Lung (tissue), 12 donors: ENCODE measurements around the gene ADAMTS17. TPM values are rescaled to one million over a fixed set of nuclear protein-coding genes. Genes with fewer than 3 reads are reported as not detected.
A peak's percentile ranks its signal among the peaks of the same experiment; 100 is the strongest.

ENCODE experiments used
- ATAC-seq: fragments of 200-7000 bp; cut with Tn5 transposase; one replicate; pipeline ENCODE4 v1.9.1; 2020; ENCODE audit warnings: moderate number of reproducible peaks; ENCODE audit not compliant: insufficient read depth, low FRiP score
- DNase-seq, 3 donors: peaks; one replicate each; pipeline ENCODE4 v3.0.0-alpha.2; 2013 to 2017
- H3K27ac ChIP-seq, 2 donors: one replicate each; pipeline ENCODE4 v1.5.1; 2013; ENCODE audit warnings: mild to moderate bottlenecking in 2 of 2, moderate library complexity in 2 of 2, control low read depth in 1 of 2, inconsistent platforms in 1 of 2, low read depth in 1 of 2, low read length in 1 of 2
- H3K27me3 ChIP-seq, 3 donors: one replicate each; pipeline ENCODE4 v1.5.1; 2013; ENCODE audit warnings: low read length in 2 of 3; ENCODE audit not compliant: control insufficient read depth in 3 of 3, insufficient read depth in 3 of 3
- H3K36me3 ChIP-seq, 4 donors: one replicate each; pipeline ENCODE4 v1.5.1; 2013; ENCODE audit warnings: low read length in 4 of 4, mild to moderate bottlenecking in 1 of 4, moderate library complexity in 1 of 4; ENCODE audit not compliant: control insufficient read depth in 4 of 4, insufficient read depth in 4 of 4
- H3K4me1 ChIP-seq, 5 donors: one replicate each; pipeline ENCODE4 v1.5.1; 2013; ENCODE audit warnings: low read length in 5 of 5, mild to moderate bottlenecking in 2 of 5, moderate library complexity in 1 of 5; ENCODE audit not compliant: control insufficient read depth in 5 of 5, insufficient read depth in 5 of 5
- H3K4me3 ChIP-seq: one replicate; pipeline ENCODE4 v1.5.1; 2013; ENCODE audit warnings: mild to moderate bottlenecking, control low read depth, moderate library complexity
- H3K9ac ChIP-seq, 2 donors: one replicate each; pipeline ENCODE4 v1.5.1; 2013; ENCODE audit warnings: low read length in 2 of 2, control low read depth in 1 of 2; ENCODE audit not compliant: insufficient read depth in 1 of 2
- H3K9me3 ChIP-seq, 4 donors: one replicate each; pipeline ENCODE4 v1.5.1; 2013; ENCODE audit warnings: low read length in 3 of 4, mild to moderate bottlenecking in 1 of 4, moderate library complexity in 1 of 4; ENCODE audit not compliant: control insufficient read depth in 4 of 4, insufficient read depth in 3 of 4
- WGBS, 2 donors: extraction: QIAGEN DNeasy Blood & Tissue Kit; methylation state at CpG; one replicate each; pipeline ENCODE4 v1.1.7; 2013; 5-methylcytosine and 5-hydroxymethylcytosine counted together
- polyA plus RNA-seq, 2 donors: library from polyadenylated mRNA; stranded (reverse); fragments of 200-250 nt; gene quantifications; one replicate each; pipeline ENCODE4 v1.2.1, GENCODE V29; 2013
- total RNA-seq, 2 donors: library from RNA; depleted of rRNA in 1 of 2; stranded (reverse); fragments of >200 nt in 1 of 2; gene quantifications; one replicate each; pipeline ENCODE4 v1.2.1, GENCODE V29; 2014 to 2021
- TF ChIP-seq, protein P1 (sequence below): IDR thresholded peaks from 2 replicates; pipeline ENCODE4 v1.5.1; 2012; ENCODE audit warnings: mild to moderate bottlenecking; ENCODE audit errors: control extremely low read depth, extremely low read depth
- donor health status: control.
- donor health status: control.
- donor health status: Bipolar disorder and iron deficiency.
- donor health status: healthy.
- donor health status: DM: yes; HTN: yes; CAD: no.

Gene ADAMTS17
- total and polyA plus RNA-seq, 4 donors, result 0.47 to 6.6 (median 2.2) TPM

DNA sequence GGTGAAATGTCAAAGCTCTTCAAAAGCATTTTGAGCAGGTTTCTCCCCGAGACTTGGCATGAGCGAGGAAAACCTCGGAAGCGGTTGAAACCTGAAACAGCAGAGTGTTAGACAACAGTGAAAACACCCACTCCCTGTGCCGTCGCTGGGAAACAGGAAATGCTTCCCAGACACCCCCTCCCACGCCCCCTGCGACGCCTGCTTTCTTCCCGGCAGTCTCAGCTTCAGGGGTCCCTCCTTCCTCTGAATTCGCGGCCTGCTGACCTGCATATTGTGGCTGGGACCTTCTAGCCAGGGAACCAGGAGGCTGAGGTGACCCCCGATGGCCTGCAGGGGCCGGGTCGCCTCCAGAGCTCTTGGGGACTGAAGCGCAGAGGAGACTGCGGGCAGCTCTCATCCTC, 357.9 kb downstream of the ADAMTS17 start:
- WGBS, 2 donors, result 18 to 29% methylated on average over 17 of the region's 17 CpGs
- no peak for ATAC-seq
- H3K27ac ChIP-seq, result peak overlapping the region in 1 of 2 donors; percentile 45

DNA sequence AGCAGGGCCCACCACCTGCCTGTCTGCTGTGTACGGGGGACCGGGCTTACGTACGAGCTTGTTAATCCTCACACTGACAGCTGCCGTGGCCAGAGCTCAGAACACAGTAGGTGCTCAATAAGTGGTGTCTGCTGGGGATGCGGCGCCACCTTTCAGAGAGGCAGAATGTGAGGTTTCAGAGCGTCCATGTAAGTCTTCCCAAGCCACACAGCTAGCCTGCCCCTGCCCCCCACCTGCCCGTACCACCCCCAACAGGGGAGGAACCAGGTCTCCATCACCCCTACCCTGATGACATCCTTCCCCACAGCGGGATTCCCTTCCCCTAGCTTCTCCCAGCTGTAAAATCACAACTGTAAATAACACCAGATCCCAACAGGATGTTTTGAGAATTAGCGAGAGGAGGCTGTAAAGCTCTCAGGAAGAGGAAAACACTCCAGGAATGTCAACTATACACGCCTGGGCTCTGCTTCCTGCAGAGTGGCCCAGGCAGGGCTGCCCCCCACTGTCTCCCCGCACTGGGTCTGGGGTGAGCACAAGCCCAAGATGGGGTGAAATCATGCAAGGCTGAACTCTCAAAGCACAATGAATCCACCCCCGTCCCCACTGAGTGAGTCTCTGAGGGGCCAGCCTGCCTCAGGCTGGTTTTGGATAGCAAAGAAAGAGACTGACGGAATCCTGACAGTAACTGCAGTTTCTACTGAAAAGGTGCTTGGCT, 358.4 kb downstream of the ADAMTS17 start:
- H3K4me3 ChIP-seq, result no peak overlapping the region
- no peaks in the 10 kb centered on the region for H3K27me3 ChIP-seq
- DNase-seq, result peak; percentile 56 to 68 (median 64)
- H3K9ac ChIP-seq, result peak overlapping the region in 1 of 2 donors; percentile 49
- WGBS, 2 donors, result 21 to 41% methylated on average over 15 of the region's 15 CpGs
- no peak for ATAC-seq
- H3K36me3 ChIP-seq, result no peaks in the 10 kb centered on the region
- H3K27ac ChIP-seq, result peak overlapping the region in 1 of 2 donors; percentile 45
- peaks cover 0 to 25% (median 9%) of the 10 kb centered on the region in 5 donors for H3K4me1 ChIP-seq
- TF ChIP-seq, protein P1, sequence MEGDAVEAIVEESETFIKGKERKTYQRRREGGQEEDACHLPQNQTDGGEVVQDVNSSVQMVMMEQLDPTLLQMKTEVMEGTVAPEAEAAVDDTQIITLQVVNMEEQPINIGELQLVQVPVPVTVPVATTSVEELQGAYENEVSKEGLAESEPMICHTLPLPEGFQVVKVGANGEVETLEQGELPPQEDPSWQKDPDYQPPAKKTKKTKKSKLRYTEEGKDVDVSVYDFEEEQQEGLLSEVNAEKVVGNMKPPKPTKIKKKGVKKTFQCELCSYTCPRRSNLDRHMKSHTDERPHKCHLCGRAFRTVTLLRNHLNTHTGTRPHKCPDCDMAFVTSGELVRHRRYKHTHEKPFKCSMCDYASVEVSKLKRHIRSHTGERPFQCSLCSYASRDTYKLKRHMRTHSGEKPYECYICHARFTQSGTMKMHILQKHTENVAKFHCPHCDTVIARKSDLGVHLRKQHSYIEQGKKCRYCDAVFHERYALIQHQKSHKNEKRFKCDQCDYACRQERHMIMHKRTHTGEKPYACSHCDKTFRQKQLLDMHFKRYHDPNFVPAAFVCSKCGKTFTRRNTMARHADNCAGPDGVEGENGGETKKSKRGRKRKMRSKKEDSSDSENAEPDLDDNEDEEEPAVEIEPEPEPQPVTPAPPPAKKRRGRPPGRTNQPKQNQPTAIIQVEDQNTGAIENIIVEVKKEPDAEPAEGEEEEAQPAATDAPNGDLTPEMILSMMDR, result no peak
- H3K9me3 ChIP-seq, result peaks cover 0 to 3% (median 0%) of the 10 kb centered on the region in 4 donors

More for the DNA sequence above, 357.9 kb downstream of the ADAMTS17 start:
- Histone ChIP-seq H3K9me3 (peaks cover 0 to 4% (median 0%) of the 10 kb centered on the region in 4 donors), H3K4me3 (no peak overlapping the region), H3K36me3 (no peaks in the 10 kb centered on the region), H3K9ac (peak overlapping the region in 1 of 2 donors; percentile 49), H3K4me1 (peaks cover 0 to 25% (median 9%) of the 10 kb centered on the region in 5 donors), H3K27me3 (no peaks in the 10 kb centered on the region)
- TF ChIP-seq, protein P1, result no peak
- DNase-seq, result peak; percentile 62 to 78 (median 65)

DNA sequence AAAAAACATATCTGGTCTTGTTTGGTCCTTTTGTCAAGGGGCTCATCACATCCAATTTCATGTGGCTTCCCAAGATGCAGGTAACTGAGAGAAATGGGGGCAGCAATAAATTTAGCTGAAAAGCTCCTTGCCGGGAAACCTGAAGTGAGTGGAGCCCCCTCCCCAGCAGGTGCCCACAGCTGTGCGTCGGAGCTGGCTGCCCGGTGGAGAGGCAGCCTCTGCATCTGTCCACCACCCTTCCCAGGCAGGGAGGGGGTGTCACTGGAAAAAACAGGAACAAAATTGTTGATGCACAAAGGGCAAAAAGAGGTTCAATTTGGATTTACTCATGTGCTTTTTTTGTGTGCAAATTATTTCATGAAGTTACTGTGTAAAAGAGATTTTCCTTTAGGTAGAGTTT, 359.1 kb downstream of the ADAMTS17 start:
- DNase-seq (no peak), ATAC-seq (no peak)
- Histone ChIP-seq H3K27ac (no peak overlapping the region), H3K9ac (no peak overlapping the region), H3K27me3 (no peaks in the 10 kb centered on the region), H3K4me3 (no peak overlapping the region), H3K4me1 (peaks cover 0 to 25% (median 9%) of the 10 kb centered on the region in 5 donors), H3K9me3 (peaks cover 0 to 3% (median 0%) of the 10 kb centered on the region in 4 donors), H3K36me3 (no peaks in the 10 kb centered on the region)
- 36 to 74% methylated on average over 4 of the region's 4 CpGs for WGBS, 2 donors
- TF ChIP-seq, protein P1, result no peak
